Measurements from ENCODE around the gene IL17REL. TPM values are rescaled to one million over a fixed set of nuclear protein-coding genes. Genes with fewer than 3 reads are reported as not detected.

The IL17REL gene
- total RNA-seq, 3 donors from 2014 or later: not detected

- intact Hi-C loops (cut with DNase I; ENCODE audit: low total_unique reads): loop anchor here (10.0 kb wide), 1 partner anchor 225 kb away; the partner anchor contains the start of gene TRABD
- peak in 1 of 3 donors; percentile 18 for TF ChIP-seq CTCF (IDR thresholded peaks at IDR 0.05)
- no peak for TF ChIP-seq POLR2A (IDR thresholded peaks at IDR 0.05)
- TF ChIP-seq POLR2AphosphoS5 (IDR thresholded peaks at IDR 0.05): no peak
- H3K4me3 ChIP-seq: peak overlapping the region; percentile 73 to 95 (median 92)
- H3K9me3 ChIP-seq: no peaks in the 10 kb centered on the region
- no peak for DNase-seq (ENCODE audit: low spot score in 2 of 2)
- H3K27ac ChIP-seq: peak overlapping the region; percentile 96 to 99
- peaks cover 33 to 38% of the 10 kb centered on the region in 2 donors for H3K4me1 ChIP-seq
- no peaks in the 10 kb centered on the region for H3K36me3 ChIP-seq
- H3K27me3 ChIP-seq: no peaks in the 10 kb centered on the region
Observed at GRCh38 chr22:49959782-49960158, 52.8 kb downstream of the IL17REL start.

GRCh38 chr22:49958931-49959781 lies 53.4 kb downstream of the IL17REL start:
- no peaks in the 10 kb centered on the region for H3K36me3 ChIP-seq
- peak overlapping the region; percentile 73 to 95 (median 92) for H3K4me3 ChIP-seq
- H3K4me1 ChIP-seq: peaks cover 33 to 37% of the 10 kb centered on the region in 2 donors
- TF ChIP-seq CTCF (IDR thresholded peaks at IDR 0.05) (no peak), POLR2AphosphoS5 (IDR thresholded peaks at IDR 0.05) (no peak), POLR2A (IDR thresholded peaks at IDR 0.05) (no peak)
- no peaks in the 10 kb centered on the region for H3K27me3 ChIP-seq
- DNase-seq (ENCODE audit: low spot score in 2 of 2): no peak
- peak overlapping the region; percentile 96 to 99 for H3K27ac ChIP-seq
- H3K9me3 ChIP-seq: no peaks in the 10 kb centered on the region
- intact Hi-C loops (cut with DNase I; ENCODE audit: low total_unique reads): loop anchor here (10.0 kb wide), 1 partner anchor 226 kb away; the partner anchor contains the start of gene TRABD

GRCh38 chr22:49958366-49958921 lies 54.1 kb downstream of the IL17REL start:
- peak overlapping the region; percentile 96 to 99 for H3K27ac ChIP-seq
- H3K4me1 ChIP-seq: peaks cover 28 to 37% of the 10 kb centered on the region in 2 donors
- H3K27me3 ChIP-seq: no peaks in the 10 kb centered on the region
- no peaks in the 10 kb centered on the region for H3K9me3 ChIP-seq
- no peak for TF ChIP-seq POLR2AphosphoS5 (IDR thresholded peaks at IDR 0.05)
- TF ChIP-seq POLR2A (IDR thresholded peaks at IDR 0.05): no peak
- no peak for TF ChIP-seq CTCF (IDR thresholded peaks at IDR 0.05)
- no peak for DNase-seq (ENCODE audit: low spot score in 2 of 2)
- intact Hi-C loops (cut with DNase I; ENCODE audit: low total_unique reads): loop anchor here (10.0 kb wide), 1 partner anchor 226 kb away; the partner anchor contains the start of gene TRABD
- no peak overlapping the region for H3K4me3 ChIP-seq
- no peaks in the 10 kb centered on the region for H3K36me3 ChIP-seq

GRCh38 chr22:49957826-49958365 lies 54.7 kb downstream of the IL17REL start:
- H3K4me1 ChIP-seq: peaks cover 23 to 37% of the 10 kb centered on the region in 2 donors
- DNase-seq (ENCODE audit: low spot score in 2 of 2): no peak
- intact Hi-C loops (cut with DNase I; ENCODE audit: low total_unique reads): loop anchor here (10.0 kb wide), 1 partner anchor 227 kb away; the partner anchor contains the start of gene TRABD

More at GRCh38 chr22:49957826-49958365, 54.7 kb downstream of the IL17REL start:
- Histone ChIP-seq H3K27me3 (no peaks in the 10 kb centered on the region), H3K9me3 (no peaks in the 10 kb centered on the region), H3K27ac (no peak overlapping the region), H3K36me3 (no peaks in the 10 kb centered on the region), H3K4me3 (no peak overlapping the region)
- no peak for TF ChIP-seq CTCF (IDR thresholded peaks at IDR 0.05)
- no peak for TF ChIP-seq POLR2A (IDR thresholded peaks at IDR 0.05)
- TF ChIP-seq POLR2AphosphoS5 (IDR thresholded peaks at IDR 0.05): no peak
